ENCODE measurements around the gene TRAF1.

GRCh38 chr9:120874226-120875194, 52.1 kb downstream of the TRAF1 start:
- TF ChIP-seq CTCF (IDR thresholded peaks at IDR 0.05) (no peak), POLR2A (IDR thresholded peaks at IDR 0.05) (no peak), POLR2AphosphoS5 (IDR thresholded peaks at IDR 0.05) (no peak), EP300 (IDR thresholded peaks at IDR 0.05) (no peak)

Data from suprapubic skin (tissue), 4 donors.